PC-3 (cell line): Measurements from ENCODE around the gene SRRM3.
"Not testable (repeated sequence)": the region's sequence is repeated elsewhere in the genome, so short reads cannot be mapped to it uniquely, and the experiment has no call there.

ENCODE experiments used
- EZH2phosphoT487 ChIP-seq: fragments of 300-600 bp; sonication (generic); IDR thresholded peaks from 2 replicates; pipeline ENCODE4 v1.6.1; 2018; ENCODE audit warnings: mild to moderate bottlenecking, antibody characterized with exemption, low read length, borderline replicate concordance
- TF ChIP-seq, protein P1 (sequence below): fragments of 300-600 bp; sonication (generic); conservative IDR thresholded peaks from 2 replicates; pipeline ENCODE4 v1.5.1; 2017; ENCODE audit warnings: antibody characterized with exemption, low read depth, mild to moderate bottlenecking, low read length

DNA sequence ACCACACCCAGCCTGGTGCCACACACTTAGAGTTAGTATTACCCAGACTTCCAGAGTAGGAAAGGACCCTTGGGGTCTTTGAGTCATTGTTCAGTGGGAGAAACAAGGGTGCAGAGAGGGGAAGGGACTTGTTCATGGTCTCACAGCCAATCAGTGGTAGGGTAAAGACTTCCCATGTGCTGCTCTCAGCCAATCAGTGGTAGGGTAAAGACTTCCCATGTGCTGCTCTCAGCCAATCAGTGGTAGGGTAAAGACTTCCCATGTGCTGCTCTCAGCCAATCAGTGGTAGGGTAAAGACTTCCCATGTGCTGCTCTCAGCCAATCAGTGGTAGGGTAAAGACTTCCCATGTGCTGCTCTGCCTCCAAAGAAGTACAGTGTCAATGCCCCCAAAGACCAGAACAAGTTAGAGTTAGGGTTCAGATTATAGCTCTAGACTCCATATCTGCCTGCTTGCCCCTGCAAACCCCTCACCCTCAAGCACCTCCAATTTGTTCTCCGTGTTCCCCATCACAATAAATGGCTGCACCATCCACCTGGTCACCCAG lies 25.3 kb downstream of the SRRM3 start:
- TF ChIP-seq, protein P1, sequence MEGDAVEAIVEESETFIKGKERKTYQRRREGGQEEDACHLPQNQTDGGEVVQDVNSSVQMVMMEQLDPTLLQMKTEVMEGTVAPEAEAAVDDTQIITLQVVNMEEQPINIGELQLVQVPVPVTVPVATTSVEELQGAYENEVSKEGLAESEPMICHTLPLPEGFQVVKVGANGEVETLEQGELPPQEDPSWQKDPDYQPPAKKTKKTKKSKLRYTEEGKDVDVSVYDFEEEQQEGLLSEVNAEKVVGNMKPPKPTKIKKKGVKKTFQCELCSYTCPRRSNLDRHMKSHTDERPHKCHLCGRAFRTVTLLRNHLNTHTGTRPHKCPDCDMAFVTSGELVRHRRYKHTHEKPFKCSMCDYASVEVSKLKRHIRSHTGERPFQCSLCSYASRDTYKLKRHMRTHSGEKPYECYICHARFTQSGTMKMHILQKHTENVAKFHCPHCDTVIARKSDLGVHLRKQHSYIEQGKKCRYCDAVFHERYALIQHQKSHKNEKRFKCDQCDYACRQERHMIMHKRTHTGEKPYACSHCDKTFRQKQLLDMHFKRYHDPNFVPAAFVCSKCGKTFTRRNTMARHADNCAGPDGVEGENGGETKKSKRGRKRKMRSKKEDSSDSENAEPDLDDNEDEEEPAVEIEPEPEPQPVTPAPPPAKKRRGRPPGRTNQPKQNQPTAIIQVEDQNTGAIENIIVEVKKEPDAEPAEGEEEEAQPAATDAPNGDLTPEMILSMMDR, result not testable (repeated sequence)
- not testable (repeated sequence) for TF ChIP-seq EZH2phosphoT487
